Activated T-helper 17 cell treated with anti-CD3 and anti-CD28 coated beads, Interleukin-2, amount 50 U/mL, for 72 hours (primary cell): ENCODE data around the gene HOXB5. TPM values are rescaled to one million over a fixed set of nuclear protein-coding genes. Genes with fewer than 3 reads are reported as not detected.

Experiments
- ATAC-seq: fragments of 150-1000 bp; cut with Tn5 transposase; replicated peaks from 2 replicates; pipeline ENCODE4 v1.10.0; 2021; ENCODE audit warnings: mild to moderate bottlenecking, moderate library complexity
- H3K27ac Mint-ChIP-seq: one replicate; pipeline ENCODE4 v1.8.0; 2022; ENCODE audit warnings: mixed read lengths
- H3K27me3 Mint-ChIP-seq: one replicate; pipeline ENCODE4 v1.8.0; 2022; ENCODE audit warnings: mixed read lengths
- H3K36me3 Mint-ChIP-seq: one replicate; pipeline ENCODE4 v1.8.0; 2022; ENCODE audit warnings: low read depth, mild to moderate bottlenecking, mixed read lengths
- H3K4me1 Mint-ChIP-seq: one replicate; pipeline ENCODE4 v1.8.0; 2022; ENCODE audit warnings: mixed read lengths
- H3K4me3 Mint-ChIP-seq: one replicate; pipeline ENCODE4 v1.8.0; 2022; ENCODE audit warnings: mild to moderate bottlenecking, mixed read lengths
- H3K9me3 Mint-ChIP-seq: one replicate; pipeline ENCODE4 v1.8.0; 2022; ENCODE audit warnings: mixed read lengths
- total RNA-seq, 2 donors: library from RNA; stranded (reverse); gene quantifications; one replicate each; pipeline ENCODE4 v1.2.3, GENCODE V29; 2022

HOXB5 gene
- total RNA-seq, 2 donors from 2014 or later = not detected

GRCh38 chr17:48547808-48548522 is 45.6 kb downstream of the HOXB5 start:
- Mint-ChIP-seq H3K4me3 (peak overlapping the region; percentile 98), H3K36me3 (peaks cover 6% of the 10 kb centered on the region), H3K27ac (peak overlapping the region; percentile 72), H3K27me3 (peaks cover 4% of the 10 kb centered on the region), H3K4me1 (peaks cover 14% of the 10 kb centered on the region), H3K9me3 (no peaks in the 10 kb centered on the region)
- no peak for ATAC-seq

GRCh38 chr17:48546924-48547807 is 46.4 kb downstream of the HOXB5 start:
- ATAC-seq = no peak
- H3K27me3 Mint-ChIP-seq = peaks cover 5% of the 10 kb centered on the region
- H3K9me3 Mint-ChIP-seq = no peaks in the 10 kb centered on the region
- H3K36me3 Mint-ChIP-seq = peaks cover 14% of the 10 kb centered on the region
- H3K4me1 Mint-ChIP-seq = peaks cover 14% of the 10 kb centered on the region
- peak overlapping the region; percentile 98 for H3K4me3 Mint-ChIP-seq
- peak overlapping the region; percentile 88 for H3K27ac Mint-ChIP-seq

- H3K36me3 Mint-ChIP-seq = peaks cover 18% of the 10 kb centered on the region
- H3K27me3 Mint-ChIP-seq = peaks cover 6% of the 10 kb centered on the region
- H3K9me3 Mint-ChIP-seq = no peaks in the 10 kb centered on the region
- peaks cover 14% of the 10 kb centered on the region for H3K4me1 Mint-ChIP-seq
- ATAC-seq = no peak
- H3K27ac Mint-ChIP-seq = peak overlapping the region; percentile 88
- peak overlapping the region; percentile 98 for H3K4me3 Mint-ChIP-seq
Observed at GRCh38 chr17:48546137-48546923, 47.2 kb downstream of the HOXB5 start.

GRCh38 chr17:48545539-48545938 is 48.0 kb downstream of the HOXB5 start:
- ATAC-seq = no peak
- Mint-ChIP-seq H3K27ac (peak overlapping the region; percentile 88), H3K27me3 (peaks cover 6% of the 10 kb centered on the region), H3K9me3 (no peaks in the 10 kb centered on the region), H3K4me1 (peaks cover 14% of the 10 kb centered on the region), H3K4me3 (peak overlapping the region; percentile 98), H3K36me3 (peaks cover 23% of the 10 kb centered on the region)

GRCh38 chr17:48545022-48545375 is 48.6 kb downstream of the HOXB5 start, which contains the start of gene HOXB2:
Gene HOXB2 (minus strand): TSS chr17:48545109. CDS start chr17:48544911, 198 bp downstream.
- Mint-ChIP-seq H3K9me3 (no peaks in the 10 kb centered on the region), H3K27me3 (peaks cover 6% of the 10 kb centered on the region), H3K36me3 (peaks cover 23% of the 10 kb centered on the region), H3K27ac (peak within 1 kb of the TSS; percentile 88), H3K4me3 (peak within 1 kb of the TSS; percentile 98), H3K4me1 (peaks cover 17% of the 10 kb centered on the region)
- ATAC-seq = no peak

GRCh38 chr17:48544349-48545021 is 49.1 kb downstream of the HOXB5 start:
- peak; percentile 2 for ATAC-seq
- H3K9me3 Mint-ChIP-seq = no peaks in the 10 kb centered on the region
- H3K4me1 Mint-ChIP-seq = peaks cover 21% of the 10 kb centered on the region
- peaks cover 23% of the 10 kb centered on the region for H3K36me3 Mint-ChIP-seq
- peaks cover 6% of the 10 kb centered on the region for H3K27me3 Mint-ChIP-seq
- peak overlapping the region; percentile 88 for H3K27ac Mint-ChIP-seq
- peak overlapping the region; percentile 98 for H3K4me3 Mint-ChIP-seq

GRCh38 chr17:48543854-48544348 is 49.7 kb downstream of the HOXB5 start:
- Mint-ChIP-seq H3K4me3 (peak overlapping the region; percentile 98), H3K9me3 (no peaks in the 10 kb centered on the region), H3K4me1 (peaks cover 21% of the 10 kb centered on the region)

GRCh38 chr17:48543107-48543853 is 50.3 kb downstream of the HOXB5 start:
- no peaks in the 10 kb centered on the region for H3K9me3 Mint-ChIP-seq
- H3K27me3 Mint-ChIP-seq = peaks cover 6% of the 10 kb centered on the region
- peaks cover 23% of the 10 kb centered on the region for H3K36me3 Mint-ChIP-seq
- peak overlapping the region; percentile 100 for H3K27ac Mint-ChIP-seq
- peak overlapping the region; percentile 98 for H3K4me3 Mint-ChIP-seq
- H3K4me1 Mint-ChIP-seq = peaks cover 21% of the 10 kb centered on the region
- ATAC-seq = peak; percentile 56

More at GRCh38 chr17:48543854-48544348, 49.7 kb downstream of the HOXB5 start:
- Mint-ChIP-seq H3K27ac (peak overlapping the region; percentile 88), H3K36me3 (peaks cover 23% of the 10 kb centered on the region), H3K27me3 (peaks cover 6% of the 10 kb centered on the region)
- peak; percentile 54 for ATAC-seq

GRCh38 chr17:48542698-48543106 is 50.9 kb downstream of the HOXB5 start:
- H3K36me3 Mint-ChIP-seq = peaks cover 23% of the 10 kb centered on the region
- no peaks in the 10 kb centered on the region for H3K9me3 Mint-ChIP-seq
- H3K4me3 Mint-ChIP-seq = peak overlapping the region; percentile 98
- ATAC-seq = no peak
- H3K4me1 Mint-ChIP-seq = peaks cover 18% of the 10 kb centered on the region
- peak overlapping the region; percentile 100 for H3K27ac Mint-ChIP-seq
- peaks cover 6% of the 10 kb centered on the region for H3K27me3 Mint-ChIP-seq

- Mint-ChIP-seq H3K36me3 (peaks cover 23% of the 10 kb centered on the region), H3K27ac (peak overlapping the region; percentile 100), H3K27me3 (peaks cover 6% of the 10 kb centered on the region), H3K4me3 (peak overlapping the region; percentile 98), H3K9me3 (no peaks in the 10 kb centered on the region), H3K4me1 (peaks cover 16% of the 10 kb centered on the region)
- ATAC-seq = peak; percentile 14
Observed at GRCh38 chr17:48542114-48542656, 51.4 kb downstream of the HOXB5 start.

GRCh38 chr17:48541577-48542113 is 51.9 kb downstream of the HOXB5 start:
- peak overlapping the region; percentile 100 for H3K27ac Mint-ChIP-seq
- peak overlapping the region; percentile 98 for H3K4me3 Mint-ChIP-seq
- peak; percentile 42 for ATAC-seq
- H3K9me3 Mint-ChIP-seq = no peaks in the 10 kb centered on the region
- peaks cover 23% of the 10 kb centered on the region for H3K36me3 Mint-ChIP-seq
- H3K4me1 Mint-ChIP-seq = peaks cover 16% of the 10 kb centered on the region
- H3K27me3 Mint-ChIP-seq = peaks cover 6% of the 10 kb centered on the region
